HCT116 (cell line): ENCODE data around the gene HAAO.

Source experiments
- EGR1 ChIP-seq: IDR thresholded peaks from 2 replicates; pipeline ENCODE4 v1.6.1; 2012; ENCODE audit warnings: low read depth
- POLR2A ChIP-seq: IDR thresholded peaks from 2 replicates; pipeline ENCODE4 v1.7.0; 2011; ENCODE audit warnings: borderline replicate concordance; ENCODE audit not compliant: insufficient read depth, insufficient read length; ENCODE audit errors: extremely low read depth
- TF ChIP-seq, protein P1 (sequence below), 3 experiments: fragments of 200-600 bp in 1 of 3; sonication (generic) in 1 of 3; IDR thresholded peaks in 2 of 3; conservative IDR thresholded peaks in 1 of 3; 2 replicates each; pipeline ENCODE4 v1.5.1; 2012 to 2017; ENCODE audit warnings: low read depth in 2 of 3, low read length in 2 of 3, antibody characterized with exemption in 1 of 3, borderline replicate concordance in 1 of 3, control low read depth in 1 of 3, mild to moderate bottlenecking in 1 of 3, mixed read lengths in 1 of 3, mixed run types in 1 of 3, moderate library complexity in 1 of 3; ENCODE audit not compliant: insufficient read depth in 1 of 3
- TF ChIP-seq, protein P2 (sequence below): IDR thresholded peaks from 2 replicates; pipeline ENCODE4 v1.6.1; 2012

DNA sequence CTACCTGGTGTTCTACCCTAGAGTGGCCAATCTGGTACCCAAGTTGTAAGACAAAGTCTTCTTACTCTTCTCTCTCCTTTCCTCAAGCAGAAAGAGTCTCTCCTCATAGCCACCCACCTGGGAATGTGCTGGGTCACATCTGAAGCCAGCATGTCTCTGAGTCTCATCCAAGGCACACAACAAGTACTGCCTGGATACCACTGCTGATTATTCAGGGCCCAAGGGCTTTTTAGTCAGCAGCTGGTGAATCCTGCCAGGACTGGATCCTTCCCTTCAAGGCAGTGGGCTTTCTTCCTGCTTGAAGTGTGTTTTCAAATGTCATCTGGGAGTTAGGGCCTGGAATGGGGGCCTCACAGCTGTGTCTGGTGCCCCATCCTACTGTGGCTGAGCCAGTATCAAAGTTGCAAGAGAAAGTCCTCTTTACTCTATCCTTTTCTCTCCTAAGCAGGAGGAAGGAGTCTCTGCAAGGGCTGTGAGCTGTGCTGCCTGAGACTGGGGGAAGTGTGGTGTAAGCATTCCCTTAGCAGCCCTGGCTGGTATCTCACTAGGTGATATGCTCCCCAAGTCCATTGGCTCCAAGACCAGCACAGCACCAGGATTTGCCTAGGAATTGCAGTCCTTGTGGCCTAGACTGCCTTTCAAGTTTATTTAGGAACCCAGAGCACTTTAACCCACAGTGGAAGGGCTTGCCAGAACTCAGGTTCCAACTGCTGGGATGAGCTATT is 55.6 kb downstream of the HAAO start:
- TF ChIP-seq, protein P1, sequence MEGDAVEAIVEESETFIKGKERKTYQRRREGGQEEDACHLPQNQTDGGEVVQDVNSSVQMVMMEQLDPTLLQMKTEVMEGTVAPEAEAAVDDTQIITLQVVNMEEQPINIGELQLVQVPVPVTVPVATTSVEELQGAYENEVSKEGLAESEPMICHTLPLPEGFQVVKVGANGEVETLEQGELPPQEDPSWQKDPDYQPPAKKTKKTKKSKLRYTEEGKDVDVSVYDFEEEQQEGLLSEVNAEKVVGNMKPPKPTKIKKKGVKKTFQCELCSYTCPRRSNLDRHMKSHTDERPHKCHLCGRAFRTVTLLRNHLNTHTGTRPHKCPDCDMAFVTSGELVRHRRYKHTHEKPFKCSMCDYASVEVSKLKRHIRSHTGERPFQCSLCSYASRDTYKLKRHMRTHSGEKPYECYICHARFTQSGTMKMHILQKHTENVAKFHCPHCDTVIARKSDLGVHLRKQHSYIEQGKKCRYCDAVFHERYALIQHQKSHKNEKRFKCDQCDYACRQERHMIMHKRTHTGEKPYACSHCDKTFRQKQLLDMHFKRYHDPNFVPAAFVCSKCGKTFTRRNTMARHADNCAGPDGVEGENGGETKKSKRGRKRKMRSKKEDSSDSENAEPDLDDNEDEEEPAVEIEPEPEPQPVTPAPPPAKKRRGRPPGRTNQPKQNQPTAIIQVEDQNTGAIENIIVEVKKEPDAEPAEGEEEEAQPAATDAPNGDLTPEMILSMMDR (IDR thresholded peaks at IDR 0.05 in 2 of 3, conservative IDR thresholded peaks at IDR 0.05 in 1 of 3; ENCODE audit: borderline replicate concordance in 1 of 3, insufficient read depth in 1 of 3, low read depth in 2 of 3, low read length in 2 of 3) = no peak
- no peak for TF ChIP-seq POLR2A
- TF ChIP-seq, protein P2, sequence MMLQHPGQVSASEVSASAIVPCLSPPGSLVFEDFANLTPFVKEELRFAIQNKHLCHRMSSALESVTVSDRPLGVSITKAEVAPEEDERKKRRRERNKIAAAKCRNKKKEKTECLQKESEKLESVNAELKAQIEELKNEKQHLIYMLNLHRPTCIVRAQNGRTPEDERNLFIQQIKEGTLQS = no peak
- TF ChIP-seq EGR1 = no peak
